Keratinocyte (primary cell): Measurements from ENCODE around the gene TMEM120B. TPM values are rescaled to one million over a fixed set of nuclear protein-coding genes. Genes with fewer than 3 reads are reported as not detected.

Source experiments
- DNase-seq: peaks from one replicate; pipeline ENCODE4 v3.0.0-alpha.2; 2011; ENCODE audit warnings: low read depth, missing footprints, low spot score
- FAIRE-seq: peaks from 2 replicates; lab custom pipeline; 2011; peaks lifted over from hg19 to GRCh38; lab: Jason Lieb, UNC
- H2AFZ ChIP-seq: 2 replicates; pipeline ENCODE4 v1.6.0; 2012; ENCODE audit warnings: low read length, control low read depth, inconsistent platforms; ENCODE audit not compliant: control insufficient read depth
- H3K27ac ChIP-seq: 2 replicates; pipeline ENCODE4 v1.5.1; 2011; ENCODE audit warnings: low read length; ENCODE audit not compliant: control insufficient read depth, insufficient read depth
- H3K27me3 ChIP-seq: 3 replicates; pipeline ENCODE4 v1.6.0; 2011; ENCODE audit warnings: low read length; ENCODE audit not compliant: control insufficient read depth, insufficient read depth; ENCODE audit errors: extremely low read depth
- H3K36me3 ChIP-seq, 2 experiments: 2 replicates in 1 of 2; 3 replicates in 1 of 2; pipeline ENCODE4 v1.5.1; 2011; ENCODE audit warnings: low read length in 2 of 2, mild to moderate bottlenecking in 1 of 2; ENCODE audit not compliant: control insufficient read depth in 2 of 2, insufficient read depth in 2 of 2; ENCODE audit errors: extremely low read depth in 1 of 2
- H3K4me1 ChIP-seq: 3 replicates; pipeline ENCODE4 v1.5.1; 2011; ENCODE audit warnings: low read length; ENCODE audit not compliant: control insufficient read depth, insufficient read depth; ENCODE audit errors: extremely low read depth
- H3K4me2 ChIP-seq: 3 replicates; pipeline ENCODE4 v1.6.0; 2011; ENCODE audit warnings: low read depth, low read length; ENCODE audit not compliant: control insufficient read depth, insufficient read depth; ENCODE audit errors: extremely low read depth
- H3K4me3 ChIP-seq, 3 experiments: fragments of 200-600 bp in 1 of 3; sonication (generic) in 1 of 3; 2 replicates in 2 of 3; 3 replicates in 1 of 3; pipeline ENCODE4 v1.5.1; 2011 to 2016; ENCODE audit warnings: low read length in 3 of 3, mild to moderate bottlenecking in 3 of 3, control low read depth in 2 of 3, inconsistent platforms in 1 of 3, low read depth in 1 of 3, mixed read lengths in 1 of 3, mixed run types in 1 of 3, moderate library complexity in 1 of 3; ENCODE audit not compliant: control insufficient read depth in 2 of 3, insufficient read depth in 2 of 3; ENCODE audit errors: extremely low read depth in 1 of 3
- H3K79me2 ChIP-seq: 2 replicates; pipeline ENCODE4 v1.6.0; 2012; ENCODE audit warnings: low read length; ENCODE audit not compliant: control insufficient read depth, insufficient read depth
- H3K9ac ChIP-seq: 3 replicates; pipeline ENCODE4 v1.6.0; 2011; ENCODE audit warnings: low read length; ENCODE audit not compliant: control insufficient read depth, insufficient read depth; ENCODE audit errors: extremely low read depth
- H3K9me1 ChIP-seq: 3 replicates; pipeline ENCODE4 v1.6.0; 2011; ENCODE audit warnings: low read length; ENCODE audit not compliant: control insufficient read depth, insufficient read depth; ENCODE audit errors: extremely low read depth
- H3K9me3 ChIP-seq: 2 replicates; pipeline ENCODE4 v1.5.1; 2012; ENCODE audit warnings: low read depth, low read length; ENCODE audit not compliant: control insufficient read depth
- H4K20me1 ChIP-seq: 3 replicates; pipeline ENCODE4 v1.6.0; 2011; ENCODE audit warnings: low read length; ENCODE audit not compliant: control insufficient read depth, insufficient read depth; ENCODE audit errors: extremely low read depth
- CTCF ChIP-seq, 3 experiments: IDR thresholded peaks in 1 of 3; conservative IDR thresholded peaks in 1 of 3; optimal IDR thresholded peaks in 1 of 3; 2 replicates in 2 of 3; 3 replicates in 1 of 3; pipeline versions ENCODE3 to v1.5.1; 2011; ENCODE audit warnings: low read length in 3 of 3, mild to moderate bottlenecking in 3 of 3, moderate library complexity in 2 of 3, control low read depth in 1 of 3, inconsistent platforms in 1 of 3; ENCODE audit not compliant: insufficient read depth in 2 of 3; ENCODE audit errors: extremely low read depth in 1 of 3
- EZH2 ChIP-seq: IDR thresholded peaks from one replicate; pipeline ENCODE4 v1.6.1; 2012; ENCODE audit warnings: inconsistent platforms, mild to moderate bottlenecking, low read length, moderate library complexity
- dilution Hi-C: fragments of 300-500 bp; cut with MboI; formaldehyde crosslinking; loops from one replicate; pipeline ENCODE4 v1.7.0; 2020; ENCODE audit warnings: low sequenced_read_pairs; ENCODE audit not compliant: extremely low pct_ligation_motif_present
- polyA plus RNA-seq, 5 experiments: library from polyadenylated mRNA; depleted of rRNA in 3 of 5; stranded (reverse) in 3 of 5; stranded (forward) in 1 of 5; unstranded in 1 of 5; fragments of >200 nt; gene quantifications; 1 replicate in 1 of 5; 2 replicates in 3 of 5; 3 replicates in 1 of 5; pipeline versions ENCODE4 v1.2.1 to v1.2.3, GENCODE V29; 2011 to 2012; ENCODE audit warnings: missing spikeins in 2 of 5, low read depth in 1 of 5, low replicate concordance in 1 of 5

The TMEM120B gene
- polyA plus RNA-seq, 1 donor (not counting 4 experiments of a cell fraction or from before 2014, with no cell fraction given) = 6.9 TPM

- DNase-seq (no peak), FAIRE-seq (peak; percentile 17)
- peak overlapping the region; percentile 70 for H2AFZ ChIP-seq
- peak overlapping the region; percentile 98 for H3K9ac ChIP-seq
- no peaks in the 10 kb centered on the region for H3K27me3 ChIP-seq
- H3K4me1 ChIP-seq = peaks cover 41% of the 10 kb centered on the region
- peak overlapping the region; percentile 95 for H3K4me2 ChIP-seq
- no peak for TF ChIP-seq EZH2
- TF ChIP-seq CTCF (optimal IDR thresholded peaks at IDR 0.05 in 1 of 3, IDR thresholded peaks at IDR 0.05 in 1 of 3, conservative IDR thresholded peaks at IDR 0.05 in 1 of 3; ENCODE audit: extremely low read depth in 1 of 3, insufficient read depth in 2 of 3, low read length in 3 of 3) = no peak
- peaks cover 38% of the 10 kb centered on the region for H3K79me2 ChIP-seq
- H4K20me1 ChIP-seq = peaks cover 4% of the 10 kb centered on the region
- dilution Hi-C loops = no loop called here
- no peaks in the 10 kb centered on the region for H3K9me3 ChIP-seq
- peaks cover 0 to 7% of the 10 kb centered on the region in 2 experiments for H3K36me3 ChIP-seq
- peak overlapping the region; percentile 90 for H3K27ac ChIP-seq
- peak overlapping the region; percentile 65 to 82 (median 79) for H3K4me3 ChIP-seq
- no peaks in the 10 kb centered on the region for H3K9me1 ChIP-seq
These were observed 90.5 kb downstream of the TMEM120B start for GRCh38 chr12:121802843-121803698.

DNA sequence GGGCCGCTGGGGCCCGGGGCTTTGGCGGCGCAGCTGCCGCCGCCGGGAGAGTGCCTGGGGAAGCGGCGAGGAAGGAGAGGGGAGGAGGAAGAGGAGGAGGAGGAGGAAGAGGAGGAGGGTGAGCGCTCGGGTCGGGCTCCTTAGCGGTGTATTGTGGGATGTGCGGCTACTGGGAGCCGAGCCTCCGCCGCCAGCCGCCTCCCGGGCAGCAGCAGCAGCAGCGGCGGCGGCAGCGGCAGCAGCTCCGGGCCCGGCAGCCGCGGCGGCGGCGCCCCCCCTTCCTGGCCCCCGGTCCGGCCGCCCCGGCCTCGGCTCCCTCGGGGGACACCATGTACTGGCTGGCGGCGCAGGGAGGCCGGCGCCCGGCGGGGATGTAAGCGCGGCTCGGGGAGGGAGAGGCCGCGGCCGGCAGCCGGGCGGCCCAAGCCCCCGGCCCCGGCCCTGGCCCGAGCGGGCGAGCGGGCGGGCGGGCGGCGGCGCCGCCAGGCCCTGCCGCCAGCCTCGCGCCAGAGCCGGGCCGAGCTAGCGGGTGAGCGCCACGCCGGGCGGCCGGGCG, 91.4 kb downstream of the TMEM120B start, which contains the start of gene SETD1B:
SETD1B (plus strand) TSS at position 149 of the 556 bp plus-strand sequence. CDS start 729 bp downstream, outside the sequence.
- Histone ChIP-seq H3K9me1 (no peaks in the 10 kb centered on the region), H3K4me3 (peak within 1 kb of the TSS; percentile 65 to 86 (median 82)), H2AFZ (peak within 1 kb of the TSS; percentile 70), H4K20me1 (peaks cover 4% of the 10 kb centered on the region), H3K36me3 (peaks cover 6 to 13% of the 10 kb centered on the region in 2 experiments), H3K9me3 (no peaks in the 10 kb centered on the region), H3K4me1 (peaks cover 33% of the 10 kb centered on the region), H3K4me2 (peak within 1 kb of the TSS; percentile 99), H3K27me3 (no peaks in the 10 kb centered on the region), H3K9ac (peak within 1 kb of the TSS; percentile 98), H3K27ac (peak within 1 kb of the TSS; percentile 90), H3K79me2 (peaks cover 43% of the 10 kb centered on the region)
- dilution Hi-C loops = no loop called here
- DNase-seq (no peak), FAIRE-seq (no peak)
- TF ChIP-seq CTCF (optimal IDR thresholded peaks at IDR 0.05 in 1 of 3, IDR thresholded peaks at IDR 0.05 in 1 of 3, conservative IDR thresholded peaks at IDR 0.05 in 1 of 3; ENCODE audit: extremely low read depth in 1 of 3, insufficient read depth in 2 of 3, low read length in 3 of 3) = no peak
- no peak for TF ChIP-seq EZH2
